D341Med (cell line): Measurements from ENCODE around the gene GALNT2.
A peak's percentile ranks its signal among the peaks of the same experiment; 100 is the strongest.

Experiments
- DNase-seq: peaks from one replicate; pipeline ENCODE4 v3.0.0; 2012; ENCODE audit warnings: low spot score

The GALNT2 gene

GRCh38 chr1:230261928-230262650, 195.1 kb downstream of the GALNT2 start:
- DNase-seq, result no peak

- no peak for DNase-seq
These were observed 196.0 kb downstream of the GALNT2 start for GRCh38 chr1:230262867-230263567.

- DNase-seq, result no peak
These were observed 196.6 kb downstream of the GALNT2 start for GRCh38 chr1:230263568-230264195.

- no peak for DNase-seq
These were observed 197.3 kb downstream of the GALNT2 start for GRCh38 chr1:230264342-230264741.

- DNase-seq, result no peak
These were observed 198.4 kb downstream of the GALNT2 start for GRCh38 chr1:230265200-230266115.

GRCh38 chr1:230266456-230266855, 199.4 kb downstream of the GALNT2 start:
- DNase-seq, result no peak

GRCh38 chr1:230267338-230268065, 200.5 kb downstream of the GALNT2 start:
- no peak for DNase-seq

- DNase-seq, result peak; percentile 85
These were observed 201.5 kb downstream of the GALNT2 start for GRCh38 chr1:230268371-230269170.

- no peak for DNase-seq
These were observed 203.1 kb downstream of the GALNT2 start for GRCh38 chr1:230270185-230270558.

- no peak for DNase-seq
These were observed 203.7 kb downstream of the GALNT2 start for GRCh38 chr1:230270559-230271281.

GRCh38 chr1:230271300-230272035, 204.4 kb downstream of the GALNT2 start:
- no peak for DNase-seq

- DNase-seq, result no peak
These were observed 205.5 kb downstream of the GALNT2 start for GRCh38 chr1:230272557-230272956.

- DNase-seq, result no peak
These were observed 206.2 kb downstream of the GALNT2 start for GRCh38 chr1:230273141-230273710.

- no peak for DNase-seq
These were observed 207.2 kb downstream of the GALNT2 start for GRCh38 chr1:230274254-230274653.

- no peak for DNase-seq
These were observed 209.4 kb downstream of the GALNT2 start for GRCh38 chr1:230276401-230276800.

GRCh38 chr1:230277201-230278025, 210.4 kb downstream of the GALNT2 start:
- DNase-seq, result no peak

GRCh38 chr1:230278376-230278775, 211.3 kb downstream of the GALNT2 start:
- no peak for DNase-seq
